ENCODE data around the gene ATP5MC3.
A peak's percentile ranks its signal among the peaks of the same experiment; 100 is the strongest.
"Not testable (repeated sequence)": the region's sequence is repeated elsewhere in the genome, so short reads cannot be mapped to it uniquely, and the experiment has no call there.

The ATP5MC3 gene

GRCh38 chr2:175181104-175181876, at the start of gene ATP5MC3:
TSS of gene ATP5MC3 (minus strand) at chr2:175181710. CDS start at chr2:175181393, 317 bp downstream.
- H3K36me3 ChIP-seq (ENCODE audit: control insufficient read depth, insufficient read depth, low read length) = peaks cover 5% of the 10 kb centered on the region
- TF ChIP-seq, protein P1, sequence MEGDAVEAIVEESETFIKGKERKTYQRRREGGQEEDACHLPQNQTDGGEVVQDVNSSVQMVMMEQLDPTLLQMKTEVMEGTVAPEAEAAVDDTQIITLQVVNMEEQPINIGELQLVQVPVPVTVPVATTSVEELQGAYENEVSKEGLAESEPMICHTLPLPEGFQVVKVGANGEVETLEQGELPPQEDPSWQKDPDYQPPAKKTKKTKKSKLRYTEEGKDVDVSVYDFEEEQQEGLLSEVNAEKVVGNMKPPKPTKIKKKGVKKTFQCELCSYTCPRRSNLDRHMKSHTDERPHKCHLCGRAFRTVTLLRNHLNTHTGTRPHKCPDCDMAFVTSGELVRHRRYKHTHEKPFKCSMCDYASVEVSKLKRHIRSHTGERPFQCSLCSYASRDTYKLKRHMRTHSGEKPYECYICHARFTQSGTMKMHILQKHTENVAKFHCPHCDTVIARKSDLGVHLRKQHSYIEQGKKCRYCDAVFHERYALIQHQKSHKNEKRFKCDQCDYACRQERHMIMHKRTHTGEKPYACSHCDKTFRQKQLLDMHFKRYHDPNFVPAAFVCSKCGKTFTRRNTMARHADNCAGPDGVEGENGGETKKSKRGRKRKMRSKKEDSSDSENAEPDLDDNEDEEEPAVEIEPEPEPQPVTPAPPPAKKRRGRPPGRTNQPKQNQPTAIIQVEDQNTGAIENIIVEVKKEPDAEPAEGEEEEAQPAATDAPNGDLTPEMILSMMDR (IDR thresholded peaks at IDR 0.05; ENCODE audit: insufficient read depth, low read length, poor library complexity, severe bottlenecking) = peak; percentile 0
- H3K4me3 ChIP-seq (replicated peaks; ENCODE audit: low read depth, low read length) = peak within 1 kb of the TSS; percentile 97
- peak; percentile 93 for DNase-seq (ENCODE audit: extremely low read depth, insufficient read length)
- no peaks in the 10 kb centered on the region for H3K27me3 ChIP-seq (replicated peaks; ENCODE audit: control insufficient read depth, insufficient read depth, low read length)

DNA sequence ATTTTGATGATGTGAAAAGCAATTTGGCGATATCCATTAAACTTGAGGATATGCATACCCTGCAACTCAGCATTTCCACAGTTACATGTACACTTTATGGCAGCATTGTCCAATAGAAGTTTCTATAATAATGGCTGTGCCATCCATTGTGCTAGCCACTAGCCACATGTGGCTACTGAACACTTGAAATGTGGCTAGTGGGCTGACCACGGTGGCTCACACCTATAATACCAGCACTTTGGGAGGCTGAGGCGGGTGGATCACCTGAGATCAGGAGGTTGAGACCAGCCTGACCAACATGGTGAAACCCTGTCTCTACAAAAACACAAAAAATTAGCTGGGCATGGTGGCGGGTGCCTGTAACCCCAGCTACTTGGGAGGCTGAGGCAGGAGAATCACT, 47.1 kb upstream of the ATP5MC3 start:
- not testable (repeated sequence) for DNase-seq (ENCODE audit: extremely low read depth, insufficient read length); H3K36me3 ChIP-seq (ENCODE audit: control insufficient read depth, insufficient read depth, low read length); H3K27me3 ChIP-seq (replicated peaks; ENCODE audit: control insufficient read depth, insufficient read depth, low read length); H3K4me3 ChIP-seq (replicated peaks; ENCODE audit: low read depth, low read length)

DNA sequence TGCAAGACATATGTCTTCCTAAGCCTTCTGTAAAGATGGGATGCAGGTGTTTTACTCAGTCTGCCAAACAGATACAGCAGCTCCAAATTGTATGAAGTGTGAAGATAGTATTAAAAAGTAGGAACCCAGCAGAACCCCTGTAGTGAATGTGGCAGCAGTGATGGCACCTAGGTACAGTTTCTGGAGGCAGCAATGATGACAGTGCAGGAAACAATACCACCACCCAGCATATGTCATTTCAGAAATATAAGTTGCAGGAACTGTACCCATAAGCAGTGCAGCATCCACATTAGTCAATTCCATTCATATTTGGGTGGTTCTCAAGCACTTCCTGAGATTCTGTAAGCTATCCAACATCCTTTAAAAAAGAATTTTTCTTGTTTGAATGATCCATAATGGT, 46.7 kb upstream of the ATP5MC3 start:
- DNase-seq (ENCODE audit: extremely low read depth, insufficient read length) = no peak
- Histone ChIP-seq H3K4me3 (replicated peaks; ENCODE audit: low read depth, low read length) (no peak overlapping the region), H3K27me3 (replicated peaks; ENCODE audit: control insufficient read depth, insufficient read depth, low read length) (no peaks in the 10 kb centered on the region), H3K36me3 (ENCODE audit: control insufficient read depth, insufficient read depth, low read length) (no peaks in the 10 kb centered on the region)
- TF ChIP-seq, protein P1 (IDR thresholded peaks at IDR 0.05; ENCODE audit: insufficient read depth, low read length, poor library complexity, severe bottlenecking) = no peak

DNA sequence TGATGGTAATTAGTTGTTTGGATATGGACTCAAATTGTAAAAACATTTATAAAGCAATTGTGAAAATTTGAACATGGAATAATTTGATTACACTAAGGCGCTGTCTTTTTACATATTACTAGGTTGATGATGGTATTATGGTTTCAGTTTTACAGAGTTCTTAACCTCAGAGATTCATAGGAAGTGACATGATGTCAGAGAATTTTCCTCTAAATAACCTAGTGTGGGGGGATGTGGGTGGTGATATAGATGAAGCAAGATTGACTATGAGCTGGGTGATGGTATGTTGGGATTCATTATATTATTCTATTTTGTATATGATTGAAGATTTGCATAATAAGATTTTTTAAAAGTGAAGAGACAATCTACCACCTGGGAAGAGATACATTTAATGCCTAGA, 45.9 kb upstream of the ATP5MC3 start:
- Histone ChIP-seq H3K36me3 (ENCODE audit: control insufficient read depth, insufficient read depth, low read length) (no peaks in the 10 kb centered on the region), H3K4me3 (replicated peaks; ENCODE audit: low read depth, low read length) (no peak overlapping the region), H3K27me3 (replicated peaks; ENCODE audit: control insufficient read depth, insufficient read depth, low read length) (no peaks in the 10 kb centered on the region)
- no peak for DNase-seq (ENCODE audit: extremely low read depth, insufficient read length)
- TF ChIP-seq, protein P1 (IDR thresholded peaks at IDR 0.05; ENCODE audit: insufficient read depth, low read length, poor library complexity, severe bottlenecking) = no peak

GRCh38 chr2:175220075-175220474, 38.6 kb upstream of the ATP5MC3 start:
- H3K4me3 ChIP-seq (replicated peaks; ENCODE audit: low read depth, low read length) = no peak overlapping the region
- TF ChIP-seq, protein P1 (IDR thresholded peaks at IDR 0.05; ENCODE audit: insufficient read depth, low read length, poor library complexity, severe bottlenecking) = no peak
- DNase-seq (ENCODE audit: extremely low read depth, insufficient read length) = no peak
- no peaks in the 10 kb centered on the region for H3K36me3 ChIP-seq (ENCODE audit: control insufficient read depth, insufficient read depth, low read length)
- H3K27me3 ChIP-seq (replicated peaks; ENCODE audit: control insufficient read depth, insufficient read depth, low read length) = no peaks in the 10 kb centered on the region

DNA sequence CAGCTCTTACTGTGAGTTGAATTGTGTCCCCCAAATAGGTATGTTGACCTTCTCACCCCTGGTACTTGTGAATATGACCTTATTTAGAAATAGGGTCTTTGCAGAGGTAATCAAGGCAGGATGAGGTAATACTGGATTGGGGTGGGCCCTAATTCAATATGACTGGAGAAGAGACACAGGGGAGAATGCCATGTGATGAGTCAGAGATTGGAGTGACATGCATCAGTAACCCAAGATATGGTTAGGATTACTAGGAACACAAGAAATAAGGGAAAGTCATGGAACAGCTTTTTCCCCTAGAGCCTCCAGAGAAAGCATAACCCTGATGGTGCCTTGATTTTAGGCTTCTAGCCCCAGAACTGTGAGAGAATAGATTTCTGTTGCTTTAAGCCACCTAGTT, 37.0 kb upstream of the ATP5MC3 start:
- DNase-seq (ENCODE audit: extremely low read depth, insufficient read length) = no peak
- TF ChIP-seq, protein P1 (IDR thresholded peaks at IDR 0.05; ENCODE audit: insufficient read depth, low read length, poor library complexity, severe bottlenecking) = no peak
- Histone ChIP-seq H3K36me3 (ENCODE audit: control insufficient read depth, insufficient read depth, low read length) (no peaks in the 10 kb centered on the region), H3K27me3 (replicated peaks; ENCODE audit: control insufficient read depth, insufficient read depth, low read length) (no peaks in the 10 kb centered on the region), H3K4me3 (replicated peaks; ENCODE audit: low read depth, low read length) (no peak overlapping the region)

All from GM06990 (cell line).